ENCODE results near the gene PCP4.

Gene PCP4

DNA sequence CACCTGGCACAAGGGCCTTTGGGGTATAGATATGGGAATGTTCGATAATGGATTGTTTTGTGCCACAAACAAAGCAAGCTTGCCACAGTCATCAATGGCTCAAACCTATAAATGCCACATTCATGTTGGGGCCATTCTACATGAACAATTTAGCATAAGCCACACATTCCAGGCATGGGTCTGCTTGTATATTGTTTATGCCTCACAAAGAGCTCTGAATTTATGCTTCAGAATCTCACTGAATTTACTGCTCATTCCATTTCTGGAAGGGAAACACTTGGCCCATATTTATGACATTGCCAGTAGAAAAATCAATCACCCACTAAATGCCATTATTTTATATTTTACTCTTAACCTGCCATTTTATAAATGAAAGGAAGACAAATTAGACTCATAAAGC lies 6.4 kb downstream of the PCP4 start:
- Histone ChIP-seq H3K4me1 (ENCODE audit: insufficient read depth, poor library complexity, severe bottlenecking) (no peaks in the 10 kb centered on the region), H3K27ac (ENCODE audit: poor library complexity, severe bottlenecking) (no peak overlapping the region), H3K27me3 (ENCODE audit: insufficient read depth, poor library complexity, severe bottlenecking) (peaks cover 15% of the 10 kb centered on the region), H3K4me3 (ENCODE audit: severe bottlenecking) (no peak overlapping the region), H3K36me3 (ENCODE audit: low read depth) (no peaks in the 10 kb centered on the region), H3K9me3 (ENCODE audit: severe bottlenecking) (no peaks in the 10 kb centered on the region)
- TF ChIP-seq, protein P1, sequence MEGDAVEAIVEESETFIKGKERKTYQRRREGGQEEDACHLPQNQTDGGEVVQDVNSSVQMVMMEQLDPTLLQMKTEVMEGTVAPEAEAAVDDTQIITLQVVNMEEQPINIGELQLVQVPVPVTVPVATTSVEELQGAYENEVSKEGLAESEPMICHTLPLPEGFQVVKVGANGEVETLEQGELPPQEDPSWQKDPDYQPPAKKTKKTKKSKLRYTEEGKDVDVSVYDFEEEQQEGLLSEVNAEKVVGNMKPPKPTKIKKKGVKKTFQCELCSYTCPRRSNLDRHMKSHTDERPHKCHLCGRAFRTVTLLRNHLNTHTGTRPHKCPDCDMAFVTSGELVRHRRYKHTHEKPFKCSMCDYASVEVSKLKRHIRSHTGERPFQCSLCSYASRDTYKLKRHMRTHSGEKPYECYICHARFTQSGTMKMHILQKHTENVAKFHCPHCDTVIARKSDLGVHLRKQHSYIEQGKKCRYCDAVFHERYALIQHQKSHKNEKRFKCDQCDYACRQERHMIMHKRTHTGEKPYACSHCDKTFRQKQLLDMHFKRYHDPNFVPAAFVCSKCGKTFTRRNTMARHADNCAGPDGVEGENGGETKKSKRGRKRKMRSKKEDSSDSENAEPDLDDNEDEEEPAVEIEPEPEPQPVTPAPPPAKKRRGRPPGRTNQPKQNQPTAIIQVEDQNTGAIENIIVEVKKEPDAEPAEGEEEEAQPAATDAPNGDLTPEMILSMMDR (IDR thresholded peaks at IDR 0.05; ENCODE audit: poor library complexity, severe bottlenecking), result no peak
- ATAC-seq (ENCODE audit: low read depth), result no peak
- no peak for DNase-seq (ENCODE audit: low spot score)

DNA sequence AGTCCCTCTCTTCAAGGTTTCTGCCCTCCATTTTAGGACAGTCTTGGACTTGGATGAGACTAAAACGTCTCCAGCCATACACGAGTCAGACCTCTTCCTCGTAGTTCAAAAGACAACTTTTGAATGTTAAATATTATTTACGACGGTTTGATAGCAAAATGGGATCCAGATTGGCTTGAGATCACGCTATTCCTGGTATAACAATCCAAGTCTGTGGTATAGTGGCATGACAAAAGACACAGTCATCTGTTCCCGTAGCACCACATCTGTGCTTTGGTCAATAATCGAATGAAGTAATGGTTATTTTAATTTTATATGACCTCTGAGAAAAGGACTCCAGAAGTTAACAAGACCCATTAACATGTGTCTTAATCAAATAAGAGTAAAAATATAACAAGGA lies 7.0 kb downstream of the PCP4 start:
- H3K36me3 ChIP-seq (ENCODE audit: low read depth), result no peaks in the 10 kb centered on the region
- H3K4me1 ChIP-seq (ENCODE audit: insufficient read depth, poor library complexity, severe bottlenecking), result no peaks in the 10 kb centered on the region
- no peak overlapping the region for H3K4me3 ChIP-seq (ENCODE audit: severe bottlenecking)
- TF ChIP-seq, protein P1 (IDR thresholded peaks at IDR 0.05; ENCODE audit: poor library complexity, severe bottlenecking), result no peak
- H3K27ac ChIP-seq (ENCODE audit: poor library complexity, severe bottlenecking), result no peak overlapping the region
- no peak for DNase-seq (ENCODE audit: low spot score)
- peaks cover 15% of the 10 kb centered on the region for H3K27me3 ChIP-seq (ENCODE audit: insufficient read depth, poor library complexity, severe bottlenecking)
- no peaks in the 10 kb centered on the region for H3K9me3 ChIP-seq (ENCODE audit: severe bottlenecking)
- ATAC-seq (ENCODE audit: low read depth), result no peak

DNA sequence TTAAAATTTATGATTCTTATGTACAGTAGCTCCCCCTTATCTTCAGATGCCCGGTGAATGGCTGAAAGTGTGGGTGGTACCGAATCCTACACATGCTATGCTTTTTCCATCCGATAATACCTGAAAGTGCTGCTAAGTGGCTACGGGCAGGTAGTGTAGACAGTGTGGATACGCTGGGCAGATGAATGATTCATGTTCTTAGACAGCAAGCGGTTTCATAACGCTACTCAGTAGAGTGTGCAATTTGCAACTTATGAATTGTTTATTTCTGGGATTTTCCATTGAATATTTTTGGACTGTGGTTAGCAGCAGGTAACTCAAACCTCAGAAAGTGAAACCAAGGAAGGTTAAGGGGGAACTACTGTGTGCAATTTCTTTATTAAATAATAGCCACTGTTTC lies 7.5 kb downstream of the PCP4 start:
- no peak for DNase-seq (ENCODE audit: low spot score)
- no peaks in the 10 kb centered on the region for H3K9me3 ChIP-seq (ENCODE audit: severe bottlenecking)
- H3K36me3 ChIP-seq (ENCODE audit: low read depth), result no peaks in the 10 kb centered on the region
- peaks cover 15% of the 10 kb centered on the region for H3K27me3 ChIP-seq (ENCODE audit: insufficient read depth, poor library complexity, severe bottlenecking)
- no peak overlapping the region for H3K27ac ChIP-seq (ENCODE audit: poor library complexity, severe bottlenecking)
- H3K4me1 ChIP-seq (ENCODE audit: insufficient read depth, poor library complexity, severe bottlenecking), result no peaks in the 10 kb centered on the region
- TF ChIP-seq, protein P1 (IDR thresholded peaks at IDR 0.05; ENCODE audit: poor library complexity, severe bottlenecking), result no peak
- H3K4me3 ChIP-seq (ENCODE audit: severe bottlenecking), result no peak overlapping the region
- ATAC-seq (ENCODE audit: low read depth), result no peak

DNA sequence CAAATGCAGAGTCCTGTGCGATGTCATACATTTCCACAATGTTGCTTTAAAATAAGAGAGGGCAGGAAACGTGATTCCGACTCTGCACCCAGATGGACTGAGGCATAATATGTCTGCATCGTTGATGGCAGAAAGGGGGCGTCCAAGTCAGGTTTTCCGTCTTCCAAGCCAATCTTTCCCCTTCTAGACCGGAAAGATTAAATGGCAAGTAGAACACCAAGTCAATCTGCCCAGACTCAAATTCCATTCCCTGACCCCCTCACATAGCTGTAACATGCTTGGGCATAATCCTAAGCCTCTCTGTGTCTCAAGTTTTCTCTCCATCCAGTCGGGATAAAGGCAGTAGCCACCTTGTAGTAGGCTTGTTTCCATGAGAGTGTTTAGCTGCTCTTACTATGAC lies 14.4 kb downstream of the PCP4 start:
- ATAC-seq (ENCODE audit: low read depth), result no peak
- no peak for DNase-seq (ENCODE audit: low spot score)
- Histone ChIP-seq H3K27me3 (ENCODE audit: insufficient read depth, poor library complexity, severe bottlenecking) (peaks cover 2% of the 10 kb centered on the region), H3K36me3 (ENCODE audit: low read depth) (no peaks in the 10 kb centered on the region), H3K4me3 (ENCODE audit: severe bottlenecking) (no peak overlapping the region), H3K27ac (ENCODE audit: poor library complexity, severe bottlenecking) (no peak overlapping the region), H3K4me1 (ENCODE audit: insufficient read depth, poor library complexity, severe bottlenecking) (no peaks in the 10 kb centered on the region), H3K9me3 (ENCODE audit: severe bottlenecking) (no peaks in the 10 kb centered on the region)
- TF ChIP-seq, protein P1 (IDR thresholded peaks at IDR 0.05; ENCODE audit: poor library complexity, severe bottlenecking), result no peak

DNA sequence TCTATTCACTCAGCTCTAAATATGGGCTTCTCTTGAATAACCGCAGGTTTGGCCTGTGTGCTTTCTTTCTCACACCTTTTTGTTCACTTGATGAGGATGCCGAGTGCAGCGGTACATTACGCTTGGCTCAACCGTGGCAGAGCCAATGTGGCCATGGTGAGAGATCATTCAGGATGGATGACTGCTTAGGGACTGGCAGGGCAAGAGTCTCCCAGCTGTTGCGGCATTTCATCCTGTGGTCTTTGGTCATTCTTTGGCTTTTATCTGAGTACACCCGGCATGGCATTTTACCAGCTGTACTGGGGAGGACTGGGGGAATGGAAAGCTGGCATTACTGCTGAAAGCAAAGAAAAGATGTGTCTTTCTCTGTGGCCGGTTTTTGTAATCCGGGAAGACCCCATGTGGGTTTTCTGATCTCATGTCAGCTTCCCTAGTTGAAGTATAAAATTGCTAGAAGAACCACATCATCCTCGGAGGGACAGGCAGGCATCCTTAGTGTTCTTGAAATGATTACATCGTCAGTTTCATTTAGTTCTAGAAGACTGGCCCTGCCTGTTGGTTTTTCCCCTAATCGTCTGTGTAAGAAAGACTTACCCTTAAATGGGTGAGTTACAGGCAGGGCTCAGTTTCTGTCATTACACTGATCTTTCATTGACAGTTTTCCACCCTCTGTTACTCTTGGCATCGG lies 15.1 kb downstream of the PCP4 start:
- H3K9me3 ChIP-seq (ENCODE audit: severe bottlenecking), result no peaks in the 10 kb centered on the region
- no peaks in the 10 kb centered on the region for H3K36me3 ChIP-seq (ENCODE audit: low read depth)
- no peak overlapping the region for H3K4me3 ChIP-seq (ENCODE audit: severe bottlenecking)
- TF ChIP-seq, protein P1 (IDR thresholded peaks at IDR 0.05; ENCODE audit: poor library complexity, severe bottlenecking), result no peak
- H3K27me3 ChIP-seq (ENCODE audit: insufficient read depth, poor library complexity, severe bottlenecking), result peaks cover 6% of the 10 kb centered on the region
- H3K4me1 ChIP-seq (ENCODE audit: insufficient read depth, poor library complexity, severe bottlenecking), result no peaks in the 10 kb centered on the region
- no peak for DNase-seq (ENCODE audit: low spot score)
- no peak overlapping the region for H3K27ac ChIP-seq (ENCODE audit: poor library complexity, severe bottlenecking)
- no peak for ATAC-seq (ENCODE audit: low read depth)

All from RWPE2 (cell line).